A549 (cell line): Measurements from ENCODE around the gene TTC7B. TPM values are rescaled to one million over a fixed set of nuclear protein-coding genes. Genes with fewer than 3 reads are reported as not detected.

Experiments
- ATAC-seq, 2 experiments: fragments of 200-7000 bp in 1 of 2; fragments of >200 bp in 1 of 2; cut with Nextera tagmentation in 1 of 2; cut with Tn5 transposase in 1 of 2; 3 replicates each; pipeline versions ENCODE4 v1.8.0 to v1.9.1; 2018 to 2020; ENCODE audit warnings: mild to moderate bottlenecking in 1 of 2, moderate library complexity in 1 of 2
- CTCF ChIA-PET: fragments of 300-600 bp; sonication (Branson Sonifier 250); formaldehyde crosslinking; extraction: SDS; loops from one replicate; lab custom pipeline; 2021; ENCODE audit warnings: antibody characterized with exemption, inconsistent platforms; lab: Yijun Ruan, JAX
- POLR2A ChIA-PET: fragments of 350-600 bp; formaldehyde crosslinking; extraction: SDS; loops from one replicate; lab custom pipeline; 2021; ENCODE audit warnings: antibody characterized with exemption, inconsistent platforms; lab: Yijun Ruan, JAX
- DNase-seq, 2 experiments: peaks; one replicate each; pipeline versions ENCODE4 v3.0.0 to v3.0.0-alpha.2; 2011 to 2016; ENCODE audit warnings: low read depth in 1 of 2, low spot score in 1 of 2
- FAIRE-seq: peaks from 2 replicates; lab custom pipeline; 2011; peaks lifted over from hg19 to GRCh38; lab: Jason Lieb, UNC
- H3K27ac ChIP-seq, 2 experiments: fragments of >200 bp; sonication (Bioruptor Twin); formaldehyde crosslinking; 3 replicates each; pipeline ENCODE4 v1.5.1; 2016 to 2017
- H3K4me1 ChIP-seq: fragments of >200 bp; sonication (Bioruptor Twin); formaldehyde crosslinking; 3 replicates; pipeline ENCODE4 v1.6.1; 2016
- H3K4me2 ChIP-seq: fragments of >200 bp; sonication (Bioruptor Twin); formaldehyde crosslinking; 3 replicates; pipeline ENCODE4 v1.6.1; 2016
- H3K4me3 ChIP-seq: fragments of >200 bp; sonication (Bioruptor Twin); formaldehyde crosslinking; 3 replicates; pipeline ENCODE4 v1.5.1; 2016
- H3K9me3 ChIP-seq: fragments of >200 bp; sonication (Bioruptor Twin); formaldehyde crosslinking; 3 replicates; pipeline ENCODE4 v1.6.1; 2016
- CBX8 ChIP-seq: fragments of 200-600 bp; sonication (generic); IDR thresholded peaks from 2 replicates; pipeline ENCODE4 v1.6.1; 2016
- CTCF ChIP-seq: fragments of >200 bp; sonication (Bioruptor Twin); formaldehyde crosslinking; IDR thresholded peaks from 3 replicates; pipeline ENCODE4 v1.5.1; 2016
- ELK1 ChIP-seq: fragments of 150-350 bp; IDR thresholded peaks from 2 replicates; pipeline ENCODE4 v1.6.1; 2014; ENCODE audit warnings: low read depth, mild to moderate bottlenecking, low read length
- EP300 ChIP-seq, 2 experiments: fragments of >200 bp; sonication (Bioruptor Twin); formaldehyde crosslinking; IDR thresholded peaks; 2 replicates in 1 of 2; 3 replicates in 1 of 2; pipeline ENCODE4 v1.6.1; 2016 to 2017
- FOSB ChIP-seq: fragments of 250-450 bp; sonication (Bioruptor Pico); IDR thresholded peaks from 2 replicates; pipeline ENCODE4 v1.5.0; 2020; ENCODE audit warnings: mild to moderate bottlenecking, moderate library complexity
- HDAC2 ChIP-seq: fragments of 200-600 bp; sonication (generic); IDR thresholded peaks from 2 replicates; pipeline ENCODE4 v1.6.1; 2016
- HOXA7 ChIP-seq: fragments of 250-450 bp; sonication (Bioruptor Pico); IDR thresholded peaks from 2 replicates; pipeline ENCODE4 v1.5.0; 2020; ENCODE audit warnings: mild to moderate bottlenecking, moderate library complexity
- HOXB13 ChIP-seq: fragments of 250-450 bp; sonication (Bioruptor Pico); IDR thresholded peaks from 2 replicates; pipeline ENCODE4 v1.5.0; 2020; ENCODE audit warnings: low read depth, mild to moderate bottlenecking, moderate library complexity
- KDM5A ChIP-seq: fragments of 200-600 bp; sonication (generic); IDR thresholded peaks from 2 replicates; pipeline ENCODE4 v1.6.1; 2016; ENCODE audit warnings: antibody characterized with exemption, mild to moderate bottlenecking
- MAFK ChIP-seq: fragments of 450-650 bp; IDR thresholded peaks from 2 replicates; pipeline ENCODE4 v1.6.1; 2014; ENCODE audit not compliant: partially characterized antibody
- MAX ChIP-seq: IDR thresholded peaks from 2 replicates; pipeline ENCODE4 v1.6.1; 2012
- POLR2AphosphoS2 ChIP-seq: conservative IDR thresholded peaks from 2 replicates; pipeline ENCODE4 v1.6.1; 2012; ENCODE audit warnings: low read length, improper control_type of control experiment, inconsistent platforms
- RAD21 ChIP-seq, 2 experiments: fragments of >200 bp in 1 of 2; sonication (Bioruptor Twin) in 1 of 2; formaldehyde crosslinking in 1 of 2; IDR thresholded peaks in 1 of 2; conservative IDR thresholded peaks in 1 of 2; 2 replicates in 1 of 2; 3 replicates in 1 of 2; pipeline ENCODE4 v1.6.1; 2012 to 2018; ENCODE audit warnings: inconsistent platforms in 1 of 2
- RCOR1 ChIP-seq: fragments of 150-350 bp; IDR thresholded peaks from 2 replicates; pipeline ENCODE4 v1.6.1; 2014; ENCODE audit warnings: antibody characterized with exemption, low read length, low read depth
- RFX5 ChIP-seq: fragments of 450-650 bp; IDR thresholded peaks from 2 replicates; pipeline ENCODE4 v1.7.1; 2014; ENCODE audit warnings: antibody characterized with exemption, mild to moderate bottlenecking, moderate library complexity
- SMC3 ChIP-seq: fragments of >200 bp; sonication (Bioruptor Twin); formaldehyde crosslinking; IDR thresholded peaks from 3 replicates; pipeline ENCODE4 v1.6.1; 2018; ENCODE audit warnings: inconsistent platforms
- SREBF2 ChIP-seq: fragments of 450-650 bp; IDR thresholded peaks from 2 replicates; pipeline ENCODE4 v1.6.1; 2014; ENCODE audit warnings: mild to moderate bottlenecking, moderate library complexity
- TFCP2L1 ChIP-seq: fragments of 250-450 bp; sonication (Bioruptor Pico); IDR thresholded peaks from 2 replicates; pipeline ENCODE4 v1.5.0; 2021; ENCODE audit warnings: mild to moderate bottlenecking
- USF2 ChIP-seq: fragments of 450-650 bp; IDR thresholded peaks from 2 replicates; pipeline ENCODE4 v1.6.1; 2014; ENCODE audit warnings: antibody characterized with exemption
- ZFP36 ChIP-seq: fragments of 450-650 bp; IDR thresholded peaks from 2 replicates; pipeline ENCODE4 v1.6.1; 2014; ENCODE audit warnings: borderline replicate concordance; ENCODE audit not compliant: partially characterized antibody
- WGBS: methylation state at CpG from one replicate; pipeline ENCODE4 v1.1.6; 2017; ENCODE audit errors: missing lambda C conversion rate; 5-methylcytosine and 5-hydroxymethylcytosine counted together
- polyA plus RNA-seq, 4 experiments: library from polyadenylated mRNA; depleted of rRNA in 3 of 4; stranded (reverse); fragments of >200 nt; fragmentation: RNase III in 1 of 4; extraction: RNeasy Plus Mini Kit Qiagen cat#74134 plus additional on column Dnase treatment in 1 of 4; gene quantifications; 2 replicates in 3 of 4; 3 replicates in 1 of 4; pipeline ENCODE4 v1.2.3, GENCODE V29; 2011 to 2017
- TF ChIP-seq, protein P1 (sequence below): fragments of 200-600 bp; sonication (generic); IDR thresholded peaks from 2 replicates; pipeline ENCODE4 v1.6.1; 2016; ENCODE audit warnings: antibody characterized with exemption, mild to moderate bottlenecking, moderate library complexity

Gene TTC7B
- polyA plus RNA-seq, 2 of the 4 experiments (the other 2 are of a cell fraction), result 16.6 to 28.0 TPM

- TF ChIP-seq SREBF2 (no peak), RCOR1 (no peak), SMC3 (no peak)
Measured at GRCh38 chr14:90643982-90644670, 172.1 kb downstream of the TTC7B start (continued).

GRCh38 chr14:90642244-90642717 lies 173.9 kb downstream of the TTC7B start:
- no peak for TF ChIP-seq ZFP36
- TF ChIP-seq HOXA7 (CRISPR knock-in tag), result no peak
- no peak for TF ChIP-seq MAX
- no peak for TF ChIP-seq TFCP2L1 (CRISPR knock-in tag)
- no peak for TF ChIP-seq KDM5A
- TF ChIP-seq HOXB13 (CRISPR knock-in tag), result no peak
- TF ChIP-seq, protein P1, sequence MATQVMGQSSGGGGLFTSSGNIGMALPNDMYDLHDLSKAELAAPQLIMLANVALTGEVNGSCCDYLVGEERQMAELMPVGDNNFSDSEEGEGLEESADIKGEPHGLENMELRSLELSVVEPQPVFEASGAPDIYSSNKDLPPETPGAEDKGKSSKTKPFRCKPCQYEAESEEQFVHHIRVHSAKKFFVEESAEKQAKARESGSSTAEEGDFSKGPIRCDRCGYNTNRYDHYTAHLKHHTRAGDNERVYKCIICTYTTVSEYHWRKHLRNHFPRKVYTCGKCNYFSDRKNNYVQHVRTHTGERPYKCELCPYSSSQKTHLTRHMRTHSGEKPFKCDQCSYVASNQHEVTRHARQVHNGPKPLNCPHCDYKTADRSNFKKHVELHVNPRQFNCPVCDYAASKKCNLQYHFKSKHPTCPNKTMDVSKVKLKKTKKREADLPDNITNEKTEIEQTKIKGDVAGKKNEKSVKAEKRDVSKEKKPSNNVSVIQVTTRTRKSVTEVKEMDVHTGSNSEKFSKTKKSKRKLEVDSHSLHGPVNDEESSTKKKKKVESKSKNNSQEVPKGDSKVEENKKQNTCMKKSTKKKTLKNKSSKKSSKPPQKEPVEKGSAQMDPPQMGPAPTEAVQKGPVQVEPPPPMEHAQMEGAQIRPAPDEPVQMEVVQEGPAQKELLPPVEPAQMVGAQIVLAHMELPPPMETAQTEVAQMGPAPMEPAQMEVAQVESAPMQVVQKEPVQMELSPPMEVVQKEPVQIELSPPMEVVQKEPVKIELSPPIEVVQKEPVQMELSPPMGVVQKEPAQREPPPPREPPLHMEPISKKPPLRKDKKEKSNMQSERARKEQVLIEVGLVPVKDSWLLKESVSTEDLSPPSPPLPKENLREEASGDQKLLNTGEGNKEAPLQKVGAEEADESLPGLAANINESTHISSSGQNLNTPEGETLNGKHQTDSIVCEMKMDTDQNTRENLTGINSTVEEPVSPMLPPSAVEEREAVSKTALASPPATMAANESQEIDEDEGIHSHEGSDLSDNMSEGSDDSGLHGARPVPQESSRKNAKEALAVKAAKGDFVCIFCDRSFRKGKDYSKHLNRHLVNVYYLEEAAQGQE, result no peak
- TF ChIP-seq, all 56 proteins: peak for 0
- Histone ChIP-seq H3K4me2 (no peak overlapping the region), H3K4me3 (no peak overlapping the region), H3K27ac (no peak overlapping the region), H3K4me1 (peaks cover 10% of the 10 kb centered on the region), H3K9me3 (no peaks in the 10 kb centered on the region)
- WGBS, result 64% methylated on average over 3 of the region's 3 CpGs
- DNase-seq (peak in 1 of 2 experiments; percentile 26), FAIRE-seq (no peak), ATAC-seq (no peak; a peak in 1 of 6 replicates)
- CTCF ChIA-PET, result interaction anchor here (0.8 to 1.6 kb wide), 3 partner anchors 43 to 243 kb away, joined by 4 to 7 read pairs (median 5); no protein-coding TSS in a partner anchor
- POLR2A ChIA-PET, result no interaction called here

- Histone ChIP-seq H3K4me1 (peaks cover 10% of the 10 kb centered on the region), H3K9me3 (no peaks in the 10 kb centered on the region), H3K4me2 (no peak overlapping the region), H3K27ac (no peak overlapping the region), H3K4me3 (no peak overlapping the region)
- no peak for FAIRE-seq
- CTCF ChIA-PET, result interaction anchor here (0.8 to 1.6 kb wide), 3 partner anchors 43 to 242 kb away, joined by 4 to 7 read pairs (median 5); no protein-coding TSS in a partner anchor
- 86% methylated on average over 6 of the region's 6 CpGs for WGBS
- no peak for TF ChIP-seq CTCF
- no peak for TF ChIP-seq EP300 (IDR thresholded peaks at IDR 0.05)
- TF ChIP-seq FOSB, result no peak
- TF ChIP-seq MAFK, result no peak
- no peak for TF ChIP-seq HDAC2
- no peak for TF ChIP-seq ELK1
- no peak for TF ChIP-seq RAD21 (conservative IDR thresholded peaks at IDR 0.05 in 1 of 2, IDR thresholded peaks at IDR 0.05 in 1 of 2)
- no peak for TF ChIP-seq HOXB13 (CRISPR knock-in tag)
- no peak for TF ChIP-seq POLR2AphosphoS2
- TF ChIP-seq CBX8, result no peak
- no peak for TF ChIP-seq USF2
- no peak for TF ChIP-seq RFX5
- ATAC-seq, result no peak
- POLR2A ChIA-PET, result no interaction called here
- DNase-seq, result no peak
Measured at GRCh38 chr14:90641615-90642243, 174.5 kb downstream of the TTC7B start.
